Suprapubic skin (tissue), 3 donors: Measurements from ENCODE around the gene POLDIP2.

ENCODE experiments used
- EP300 ChIP-seq: sonication (generic); formaldehyde crosslinking; IDR thresholded peaks from one replicate; pipeline ENCODE4 v1.6.1; 2017; ENCODE audit warnings: antibody characterized with exemption
- TF ChIP-seq, protein P1 (sequence below), 2 donors: fragments of 200-600 bp in 1 of 2; fragments of 450-650 bp in 1 of 2; sonication (generic) in 1 of 2; IDR thresholded peaks; one replicate each; pipeline ENCODE4 v1.5.1; 2016 to 2019; ENCODE audit warnings: antibody characterized with exemption in 2 of 2, mild to moderate bottlenecking in 1 of 2, moderate library complexity in 1 of 2

DNA sequence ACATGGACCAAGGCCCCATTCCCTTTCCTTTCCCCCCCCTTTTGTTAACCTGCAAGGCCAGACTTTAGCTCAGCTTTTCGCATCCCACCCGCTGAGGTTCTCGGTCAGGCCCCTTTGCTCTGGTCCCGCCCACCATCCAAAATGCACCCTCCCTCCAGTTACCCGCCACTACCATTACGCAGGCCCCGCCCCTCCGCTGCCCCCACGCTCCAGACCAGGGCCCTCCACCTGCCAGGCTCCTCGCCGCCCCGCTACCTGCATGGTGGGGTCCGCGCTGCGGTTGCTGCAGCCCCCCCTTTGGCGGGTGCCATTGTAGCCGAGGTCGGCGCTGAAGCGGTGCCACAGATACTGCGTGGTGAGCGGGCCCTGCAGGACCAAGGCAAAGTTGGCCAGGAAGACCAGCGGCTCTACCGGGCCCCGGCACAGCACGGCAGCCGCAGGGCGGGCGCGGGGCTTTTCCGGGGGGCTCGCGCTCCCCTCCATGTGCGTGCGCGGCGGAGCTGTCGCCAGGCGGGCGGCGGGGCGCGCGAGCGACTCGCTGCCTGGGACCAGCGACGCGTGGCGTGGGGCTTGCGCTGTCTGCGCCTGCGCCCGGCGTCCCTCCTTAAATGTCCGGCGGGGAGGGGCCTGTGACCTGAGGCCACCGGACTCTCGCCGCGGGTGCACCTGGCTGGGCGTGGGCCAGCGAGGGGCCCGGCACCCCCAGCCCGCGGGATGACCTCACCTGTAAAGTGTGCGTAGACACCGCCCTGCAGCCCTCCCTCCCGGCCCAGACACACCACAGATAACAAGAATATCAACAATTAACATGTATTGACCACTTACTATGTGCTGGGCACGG lies 48.5 kb upstream of the POLDIP2 start, which contains the start of gene SLC46A1:
- TF ChIP-seq, protein P1, sequence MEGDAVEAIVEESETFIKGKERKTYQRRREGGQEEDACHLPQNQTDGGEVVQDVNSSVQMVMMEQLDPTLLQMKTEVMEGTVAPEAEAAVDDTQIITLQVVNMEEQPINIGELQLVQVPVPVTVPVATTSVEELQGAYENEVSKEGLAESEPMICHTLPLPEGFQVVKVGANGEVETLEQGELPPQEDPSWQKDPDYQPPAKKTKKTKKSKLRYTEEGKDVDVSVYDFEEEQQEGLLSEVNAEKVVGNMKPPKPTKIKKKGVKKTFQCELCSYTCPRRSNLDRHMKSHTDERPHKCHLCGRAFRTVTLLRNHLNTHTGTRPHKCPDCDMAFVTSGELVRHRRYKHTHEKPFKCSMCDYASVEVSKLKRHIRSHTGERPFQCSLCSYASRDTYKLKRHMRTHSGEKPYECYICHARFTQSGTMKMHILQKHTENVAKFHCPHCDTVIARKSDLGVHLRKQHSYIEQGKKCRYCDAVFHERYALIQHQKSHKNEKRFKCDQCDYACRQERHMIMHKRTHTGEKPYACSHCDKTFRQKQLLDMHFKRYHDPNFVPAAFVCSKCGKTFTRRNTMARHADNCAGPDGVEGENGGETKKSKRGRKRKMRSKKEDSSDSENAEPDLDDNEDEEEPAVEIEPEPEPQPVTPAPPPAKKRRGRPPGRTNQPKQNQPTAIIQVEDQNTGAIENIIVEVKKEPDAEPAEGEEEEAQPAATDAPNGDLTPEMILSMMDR (IDR thresholded peaks at IDR 0.05): no peak
- TF ChIP-seq EP300: no peak
